Fibroblast of villous mesenchyme (primary cell): ENCODE results near the gene THOC5. TPM values are rescaled to one million over a fixed set of nuclear protein-coding genes. Genes with fewer than 3 reads are reported as not detected.
A peak's percentile ranks its signal among the peaks of the same experiment; 100 is the strongest.
"Not testable (repeated sequence)": the region's sequence is repeated elsewhere in the genome, so short reads cannot be mapped to it uniquely, and the experiment has no call there.

Experiments
- DNase-seq: peaks from one replicate; pipeline ENCODE4 v3.0.0-alpha.2; 2010; ENCODE audit warnings: low read depth
- H3K4me3 ChIP-seq: 2 replicates; pipeline ENCODE4 v1.5.1; 2011; ENCODE audit warnings: low read depth, mild to moderate bottlenecking, low read length
- CTCF ChIP-seq: IDR thresholded peaks from 2 replicates; pipeline ENCODE4 v1.5.1; 2012; ENCODE audit warnings: low read depth, mild to moderate bottlenecking, low read length; ENCODE audit not compliant: insufficient read depth
- total RNA-seq: library from RNA; depleted of rRNA; stranded (reverse); fragments of >200 nt; gene quantifications from 2 replicates; pipeline ENCODE4 v1.2.3, GENCODE V29; 2012

The THOC5 gene
- total RNA-seq, 1 donor = 37.6 TPM

DNA sequence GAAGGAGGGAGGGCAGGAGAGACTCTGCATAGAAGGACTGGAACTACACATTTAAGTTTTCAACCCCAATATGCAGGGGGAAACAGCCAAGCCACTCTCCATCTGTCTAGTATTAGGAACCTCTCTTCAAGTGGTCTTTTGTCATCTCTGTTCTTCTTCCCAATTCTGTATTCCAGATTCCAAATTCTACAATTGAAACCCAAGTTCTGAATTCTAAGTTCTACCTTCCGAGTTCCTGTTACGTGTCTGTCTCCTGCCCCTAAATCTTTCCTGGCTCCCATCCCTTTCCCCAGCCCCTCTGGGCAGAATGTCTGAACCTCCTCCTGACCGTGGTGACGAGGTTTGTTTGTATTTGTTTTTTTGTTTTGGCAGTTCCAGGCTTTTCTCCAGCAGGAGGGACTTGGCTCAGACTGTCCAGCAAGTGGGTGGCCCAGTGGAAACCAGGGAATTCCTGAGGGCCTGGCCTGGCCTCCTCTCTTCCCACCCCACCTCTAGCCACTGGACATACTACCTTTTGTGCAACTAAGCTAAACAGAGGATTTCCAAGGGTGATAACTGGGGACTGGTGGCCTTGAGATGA, 1.6 kb upstream of the THOC5 start:
- DNase-seq = peak; percentile 76
- no peak overlapping the region for H3K4me3 ChIP-seq
- no peak for TF ChIP-seq CTCF

GRCh38 chr22:29552357-29552756, 1.2 kb downstream of the THOC5 start:
- H3K4me3 ChIP-seq = peak overlapping the region; percentile 83
- not testable (repeated sequence) for DNase-seq

- no peak for TF ChIP-seq CTCF
- no peak for DNase-seq
- H3K4me3 ChIP-seq = no peak overlapping the region
These were observed 3.6 kb downstream of the THOC5 start for GRCh38 chr22:29550005-29550404.

DNA sequence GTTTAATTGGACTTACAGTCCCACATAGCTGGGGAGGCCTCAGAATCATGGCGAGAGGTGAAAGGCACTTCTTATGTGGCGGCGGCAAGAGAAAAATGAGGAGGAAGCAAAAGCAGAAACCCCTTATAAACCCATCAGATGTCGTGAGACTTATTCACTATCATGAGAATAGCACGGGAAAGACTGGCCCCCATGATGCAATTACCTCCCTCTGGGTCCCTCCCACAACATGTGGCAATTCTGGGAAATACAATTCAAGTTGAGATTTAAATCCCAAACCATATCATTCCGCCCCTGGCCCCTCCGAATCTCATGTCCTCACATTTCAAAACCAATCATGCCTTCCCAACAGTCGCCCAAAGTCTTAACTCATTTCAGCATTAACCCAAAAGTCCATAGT, 8.5 kb downstream of the THOC5 start:
- not testable (repeated sequence) for H3K4me3 ChIP-seq, DNase-seq

DNA sequence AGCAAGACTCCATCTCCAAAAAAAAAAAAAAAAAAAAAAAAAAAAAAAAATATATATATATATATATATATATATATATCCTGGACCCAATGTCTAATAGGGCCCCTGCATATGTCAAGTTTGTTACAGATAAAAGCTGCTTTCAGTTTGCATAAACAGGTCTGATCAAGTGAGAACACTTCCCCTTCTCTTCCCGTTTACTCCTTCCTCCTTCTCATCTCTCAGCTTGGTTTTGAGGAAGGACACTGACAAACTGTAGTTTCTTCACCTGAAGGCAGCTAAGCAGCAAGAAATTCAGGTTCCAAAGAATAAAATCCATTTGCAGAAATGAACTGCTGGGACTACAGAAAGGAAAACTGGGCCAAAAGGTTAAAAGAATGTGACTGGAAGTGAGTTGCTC, 11.7 kb downstream of the THOC5 start:
- no peak for TF ChIP-seq CTCF
- H3K4me3 ChIP-seq = no peak overlapping the region
- no peak for DNase-seq

GRCh38 chr22:29539105-29539504, 14.5 kb downstream of the THOC5 start:
- DNase-seq = peak; percentile 24
- H3K4me3 ChIP-seq = no peak overlapping the region
- TF ChIP-seq CTCF = no peak

GRCh38 chr22:29536411-29536810, 17.1 kb downstream of the THOC5 start:
- DNase-seq = no peak
- no peak overlapping the region for H3K4me3 ChIP-seq
- TF ChIP-seq CTCF = no peak

- DNase-seq = no peak
- H3K4me3 ChIP-seq = no peak overlapping the region
- no peak for TF ChIP-seq CTCF
These were observed 22.1 kb downstream of the THOC5 start for GRCh38 chr22:29531419-29531818.
